ENCODE data around the gene SYT9. TPM values are rescaled to one million over a fixed set of nuclear protein-coding genes. Genes with fewer than 3 reads are reported as not detected.

The SYT9 gene
- total RNA-seq, 1 donor from 2014 or later: 5.3 TPM

DNA sequence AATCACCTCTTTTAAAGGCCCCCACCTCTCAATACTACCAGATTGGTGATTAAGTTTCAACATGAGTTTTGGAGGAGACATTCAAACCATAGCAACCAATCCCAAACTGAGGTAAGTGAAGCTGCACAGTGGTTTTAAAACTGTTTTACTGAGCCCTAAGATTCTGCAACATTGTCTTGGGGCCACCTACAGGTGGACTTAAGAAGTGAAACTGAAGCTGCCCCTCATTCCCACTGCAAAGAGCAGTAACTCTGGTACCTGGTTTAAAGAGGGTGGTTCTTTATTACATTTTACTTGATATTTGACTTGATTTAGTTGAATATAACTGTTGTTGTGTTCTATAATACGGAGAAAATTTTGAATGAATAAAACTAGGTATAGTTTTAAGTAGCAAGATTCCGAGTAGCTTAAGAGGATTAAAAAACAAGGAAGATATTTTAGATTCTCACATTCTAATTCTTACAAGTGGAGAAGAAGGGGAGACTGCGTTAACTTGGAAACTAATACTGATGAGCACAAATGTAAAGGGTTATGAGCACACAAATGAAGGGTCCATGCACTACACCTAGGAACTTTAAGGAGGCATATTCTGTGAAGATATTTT, 26.7 kb downstream of the SYT9 start:
- H2AFZ ChIP-seq (replicated peaks): no peak overlapping the region
- Mint-ChIP-seq H3K27me3 (ENCODE audit: insufficient read depth, low read depth) (no peaks in the 10 kb centered on the region), H3K36me3 (no peaks in the 10 kb centered on the region), H3K9me3 (peaks cover 2% of the 10 kb centered on the region), H3K4me3 (no peak overlapping the region), H3K27ac (no peak overlapping the region), H3K4me1 (peaks cover 5% of the 10 kb centered on the region)
- no peak overlapping the region for H3K27ac ChIP-seq
- TF ChIP-seq EZH2 (IDR thresholded peaks at IDR 0.05) (no peak), EZH2phosphoT487 (IDR thresholded peaks at IDR 0.05) (no peak)
- TF ChIP-seq, protein P1, sequence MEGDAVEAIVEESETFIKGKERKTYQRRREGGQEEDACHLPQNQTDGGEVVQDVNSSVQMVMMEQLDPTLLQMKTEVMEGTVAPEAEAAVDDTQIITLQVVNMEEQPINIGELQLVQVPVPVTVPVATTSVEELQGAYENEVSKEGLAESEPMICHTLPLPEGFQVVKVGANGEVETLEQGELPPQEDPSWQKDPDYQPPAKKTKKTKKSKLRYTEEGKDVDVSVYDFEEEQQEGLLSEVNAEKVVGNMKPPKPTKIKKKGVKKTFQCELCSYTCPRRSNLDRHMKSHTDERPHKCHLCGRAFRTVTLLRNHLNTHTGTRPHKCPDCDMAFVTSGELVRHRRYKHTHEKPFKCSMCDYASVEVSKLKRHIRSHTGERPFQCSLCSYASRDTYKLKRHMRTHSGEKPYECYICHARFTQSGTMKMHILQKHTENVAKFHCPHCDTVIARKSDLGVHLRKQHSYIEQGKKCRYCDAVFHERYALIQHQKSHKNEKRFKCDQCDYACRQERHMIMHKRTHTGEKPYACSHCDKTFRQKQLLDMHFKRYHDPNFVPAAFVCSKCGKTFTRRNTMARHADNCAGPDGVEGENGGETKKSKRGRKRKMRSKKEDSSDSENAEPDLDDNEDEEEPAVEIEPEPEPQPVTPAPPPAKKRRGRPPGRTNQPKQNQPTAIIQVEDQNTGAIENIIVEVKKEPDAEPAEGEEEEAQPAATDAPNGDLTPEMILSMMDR (IDR thresholded peaks at IDR 0.05): peak; percentile 78
- DNase-seq (ENCODE audit: low spot score): peak; percentile 65
- no peaks in the 10 kb centered on the region for H3K79me2 ChIP-seq (ENCODE audit: low read depth)
- H4K20me1 ChIP-seq (ENCODE audit: low read depth): no peaks in the 10 kb centered on the region
- no peaks in the 10 kb centered on the region for H3K9me3 ChIP-seq (ENCODE audit: low read depth)
- H3K9ac ChIP-seq: no peak overlapping the region
- H3K4me2 ChIP-seq: no peak overlapping the region
- H3K27me3 ChIP-seq: no peaks in the 10 kb centered on the region
- peaks cover 10% of the 10 kb centered on the region for H3K4me1 ChIP-seq
- no peak overlapping the region for H3K4me3 ChIP-seq
- no peaks in the 10 kb centered on the region for H3K36me3 ChIP-seq
- H3F3A ChIP-seq (ENCODE audit: low read depth): no peaks in the 10 kb centered on the region

DNA sequence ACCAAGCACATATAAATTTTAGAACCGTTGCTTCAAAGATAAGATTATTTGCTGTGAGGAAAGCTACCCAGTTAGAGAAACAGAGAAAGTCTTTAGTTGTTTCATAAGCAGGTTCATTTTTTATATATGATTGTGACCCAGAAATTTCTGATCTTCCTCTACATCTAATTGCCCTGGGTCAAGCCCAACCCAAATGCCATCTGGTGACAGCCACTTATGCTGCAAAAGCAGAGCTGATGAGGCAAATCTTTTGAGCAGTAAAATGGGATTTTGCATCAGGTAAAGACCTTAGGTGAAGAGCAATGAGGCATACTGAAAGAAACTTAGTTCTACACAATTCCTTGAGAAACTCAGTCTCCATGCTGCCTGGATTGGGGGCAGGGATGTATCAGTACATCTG, 28.0 kb downstream of the SYT9 start:
- H2AFZ ChIP-seq (replicated peaks): no peak overlapping the region
- no peak for DNase-seq (ENCODE audit: low spot score)
- H3F3A ChIP-seq (ENCODE audit: low read depth): no peaks in the 10 kb centered on the region
- Mint-ChIP-seq H3K4me1 (peaks cover 5% of the 10 kb centered on the region), H3K36me3 (no peaks in the 10 kb centered on the region), H3K4me3 (no peak overlapping the region), H3K27me3 (ENCODE audit: insufficient read depth, low read depth) (no peaks in the 10 kb centered on the region), H3K9me3 (peaks cover 2% of the 10 kb centered on the region), H3K27ac (no peak overlapping the region)
- no peaks in the 10 kb centered on the region for H3K27me3 ChIP-seq
- TF ChIP-seq EZH2 (IDR thresholded peaks at IDR 0.05): no peak
- TF ChIP-seq, protein P1 (IDR thresholded peaks at IDR 0.05): no peak
- no peak for TF ChIP-seq EZH2phosphoT487 (IDR thresholded peaks at IDR 0.05)
- H4K20me1 ChIP-seq (ENCODE audit: low read depth): no peaks in the 10 kb centered on the region
- no peak overlapping the region for H3K4me2 ChIP-seq
- H3K4me3 ChIP-seq: no peak overlapping the region
- H3K4me1 ChIP-seq: peaks cover 9% of the 10 kb centered on the region
- H3K27ac ChIP-seq: no peak overlapping the region
- no peaks in the 10 kb centered on the region for H3K36me3 ChIP-seq
- H3K9ac ChIP-seq: no peak overlapping the region
- H3K79me2 ChIP-seq (ENCODE audit: low read depth): no peaks in the 10 kb centered on the region
- no peaks in the 10 kb centered on the region for H3K9me3 ChIP-seq (ENCODE audit: low read depth)

DNA sequence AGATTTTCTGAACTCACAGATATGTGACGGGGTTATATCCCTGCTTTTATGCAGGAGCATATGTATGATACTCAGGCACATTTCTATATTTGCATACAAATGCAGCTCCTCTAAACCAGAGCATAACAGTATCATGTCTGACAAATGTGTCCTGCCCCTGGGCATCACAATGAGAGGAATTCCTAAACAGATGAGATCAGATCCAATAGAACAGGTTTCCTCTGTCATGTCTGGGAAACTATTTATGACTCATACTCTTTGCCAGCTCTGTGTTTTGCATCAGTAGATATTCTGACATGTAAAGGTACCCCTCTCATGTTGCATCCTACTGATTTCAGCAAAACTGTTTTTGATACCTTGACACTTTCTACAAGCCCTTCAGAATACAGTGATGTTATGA, 29.4 kb downstream of the SYT9 start:
- H3K36me3 ChIP-seq: no peaks in the 10 kb centered on the region
- Mint-ChIP-seq H3K4me3 (no peak overlapping the region), H3K27ac (no peak overlapping the region), H3K36me3 (no peaks in the 10 kb centered on the region), H3K4me1 (no peaks in the 10 kb centered on the region), H3K27me3 (ENCODE audit: insufficient read depth, low read depth) (no peaks in the 10 kb centered on the region), H3K9me3 (peaks cover 8% of the 10 kb centered on the region)
- no peak overlapping the region for H3K4me2 ChIP-seq
- H3K4me3 ChIP-seq: no peak overlapping the region
- TF ChIP-seq EZH2 (IDR thresholded peaks at IDR 0.05): no peak
- TF ChIP-seq, protein P1 (IDR thresholded peaks at IDR 0.05): no peak
- no peak for TF ChIP-seq EZH2phosphoT487 (IDR thresholded peaks at IDR 0.05)
- H3K79me2 ChIP-seq (ENCODE audit: low read depth): no peaks in the 10 kb centered on the region
- no peak overlapping the region for H3K27ac ChIP-seq
- H3K9ac ChIP-seq: no peak overlapping the region
- H3K4me1 ChIP-seq: no peaks in the 10 kb centered on the region
- no peaks in the 10 kb centered on the region for H4K20me1 ChIP-seq (ENCODE audit: low read depth)
- no peaks in the 10 kb centered on the region for H3K27me3 ChIP-seq
- H3F3A ChIP-seq (ENCODE audit: low read depth): no peaks in the 10 kb centered on the region
- DNase-seq (ENCODE audit: low spot score): no peak
- H2AFZ ChIP-seq (replicated peaks): no peak overlapping the region
- H3K9me3 ChIP-seq (ENCODE audit: low read depth): no peaks in the 10 kb centered on the region
